ENCODE results near the gene P2RX7.
"Not testable (repeated sequence)": the region's sequence is repeated elsewhere in the genome, so short reads cannot be mapped to it uniquely, and the experiment has no call there.

P2RX7 gene

DNA sequence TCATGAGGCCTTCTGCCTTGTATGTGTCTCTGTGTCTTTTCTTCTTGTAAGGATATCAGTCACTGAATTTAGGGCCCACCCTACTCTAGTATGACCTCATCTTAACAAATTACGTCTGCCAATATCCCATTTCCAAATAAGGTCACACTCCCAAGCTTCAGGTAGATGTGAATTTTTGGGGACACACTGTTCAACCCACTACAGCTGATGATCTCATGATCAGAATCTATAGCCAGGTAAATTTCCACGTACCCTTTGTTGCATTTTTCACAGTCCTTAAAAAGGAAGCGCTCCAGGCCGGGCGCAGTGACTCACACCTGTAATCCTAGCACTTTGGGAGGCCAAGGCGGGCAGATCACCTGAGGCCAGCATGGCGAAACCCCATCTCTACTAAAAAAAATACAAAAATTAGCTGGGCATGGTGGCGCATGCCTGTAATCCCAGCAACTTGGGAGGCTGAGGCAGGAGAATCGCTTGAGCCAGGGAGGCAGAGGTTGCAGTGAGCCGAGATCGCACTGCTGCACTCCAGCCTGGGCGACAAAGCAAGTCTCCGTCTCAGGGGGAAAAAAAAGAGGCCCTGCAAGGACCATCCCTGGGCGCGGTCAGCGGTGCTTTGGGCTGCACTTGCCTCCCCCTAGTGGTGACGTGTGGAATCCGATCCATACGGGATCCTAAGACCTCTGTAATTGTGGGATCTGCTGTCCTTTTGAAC is 97.3 kb downstream of the P2RX7 start:
- TF ChIP-seq, protein P1, sequence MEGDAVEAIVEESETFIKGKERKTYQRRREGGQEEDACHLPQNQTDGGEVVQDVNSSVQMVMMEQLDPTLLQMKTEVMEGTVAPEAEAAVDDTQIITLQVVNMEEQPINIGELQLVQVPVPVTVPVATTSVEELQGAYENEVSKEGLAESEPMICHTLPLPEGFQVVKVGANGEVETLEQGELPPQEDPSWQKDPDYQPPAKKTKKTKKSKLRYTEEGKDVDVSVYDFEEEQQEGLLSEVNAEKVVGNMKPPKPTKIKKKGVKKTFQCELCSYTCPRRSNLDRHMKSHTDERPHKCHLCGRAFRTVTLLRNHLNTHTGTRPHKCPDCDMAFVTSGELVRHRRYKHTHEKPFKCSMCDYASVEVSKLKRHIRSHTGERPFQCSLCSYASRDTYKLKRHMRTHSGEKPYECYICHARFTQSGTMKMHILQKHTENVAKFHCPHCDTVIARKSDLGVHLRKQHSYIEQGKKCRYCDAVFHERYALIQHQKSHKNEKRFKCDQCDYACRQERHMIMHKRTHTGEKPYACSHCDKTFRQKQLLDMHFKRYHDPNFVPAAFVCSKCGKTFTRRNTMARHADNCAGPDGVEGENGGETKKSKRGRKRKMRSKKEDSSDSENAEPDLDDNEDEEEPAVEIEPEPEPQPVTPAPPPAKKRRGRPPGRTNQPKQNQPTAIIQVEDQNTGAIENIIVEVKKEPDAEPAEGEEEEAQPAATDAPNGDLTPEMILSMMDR (conservative IDR thresholded peaks at IDR 0.05; ENCODE audit: low read depth, low read length): peak; percentile 90
- DNase-seq (ENCODE audit: low read depth): peak; percentile 84

DNA sequence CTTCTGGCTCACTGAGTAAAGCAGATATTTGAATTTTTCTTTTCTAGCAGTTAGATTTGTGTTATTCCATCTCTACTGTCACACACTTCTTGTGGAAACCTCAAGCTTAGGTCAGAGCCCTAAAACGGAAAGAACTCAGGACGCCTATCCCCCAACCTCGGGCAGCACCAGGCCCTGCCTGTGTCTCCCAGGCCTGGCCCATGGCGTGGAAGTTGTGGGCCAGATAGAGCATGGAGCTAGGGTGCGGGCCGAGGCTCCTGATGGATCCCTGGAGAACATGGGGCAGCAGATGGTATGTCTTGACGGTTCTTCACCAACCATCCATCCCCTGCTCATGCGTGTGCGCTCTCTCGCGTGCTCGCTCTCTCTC is 97.8 kb downstream of the P2RX7 start:
- no peak for DNase-seq (ENCODE audit: low read depth)
- H3K4me3 ChIP-seq (ENCODE audit: low read depth, low read length): no peak overlapping the region
- TF ChIP-seq, protein P1 (conservative IDR thresholded peaks at IDR 0.05; ENCODE audit: low read depth, low read length): no peak

More for the DNA sequence above, 97.3 kb downstream of the P2RX7 start:
- H3K4me3 ChIP-seq (ENCODE audit: low read depth, low read length): not testable (repeated sequence)

DNA sequence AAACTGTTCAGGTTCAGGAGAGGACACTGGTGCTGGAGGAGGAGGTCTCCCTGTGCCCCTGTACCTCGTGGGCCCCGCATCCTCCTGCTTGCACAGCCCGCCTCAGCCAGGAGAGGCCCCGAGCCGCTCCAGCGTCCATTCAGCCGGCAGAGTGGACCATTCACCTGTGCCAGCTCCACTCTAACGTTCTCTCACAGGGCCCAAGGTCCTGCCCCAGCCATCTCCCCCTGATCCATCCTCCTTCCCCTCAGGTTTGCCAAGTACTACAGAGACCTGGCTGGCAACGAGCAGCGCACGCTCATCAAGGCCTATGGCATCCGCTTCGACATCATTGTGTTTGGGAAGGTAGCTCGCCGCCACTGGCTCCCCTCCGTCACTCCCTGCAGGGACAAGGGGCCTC is 99.5 kb downstream of the P2RX7 start:
- TF ChIP-seq, protein P1 (conservative IDR thresholded peaks at IDR 0.05; ENCODE audit: low read depth, low read length): no peak
- DNase-seq (ENCODE audit: low read depth): no peak
- H3K4me3 ChIP-seq (ENCODE audit: low read depth, low read length): no peak overlapping the region

DNA sequence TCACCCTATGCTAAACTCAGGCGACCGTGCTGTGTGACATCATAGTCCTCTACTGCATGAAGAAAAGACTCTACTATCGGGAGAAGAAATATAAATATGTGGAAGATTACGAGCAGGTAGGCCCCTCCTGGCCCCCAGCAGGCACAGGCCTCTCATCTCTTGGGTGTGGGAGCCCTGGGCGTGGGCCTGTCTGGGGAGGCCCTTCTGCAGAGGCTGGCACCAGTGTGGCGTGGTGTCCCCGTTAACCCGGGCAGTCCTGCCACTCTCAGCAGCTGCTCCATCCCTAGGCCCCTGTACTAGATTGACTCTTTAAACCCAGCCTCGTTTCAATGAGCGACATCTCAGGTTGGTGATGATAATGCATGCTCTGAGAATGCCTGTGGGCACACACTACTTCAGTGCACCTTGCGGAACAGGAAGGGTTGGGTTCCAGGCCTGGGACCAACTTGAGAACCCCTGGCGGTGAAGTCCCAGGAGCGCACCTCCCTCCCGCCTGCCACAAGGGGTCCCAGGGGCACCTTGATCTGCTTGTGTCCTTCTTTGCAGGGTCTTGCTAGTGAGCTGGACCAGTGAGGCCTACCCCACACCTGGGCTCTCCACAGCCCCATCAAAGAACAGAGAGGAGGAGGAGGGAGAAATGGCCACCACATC is 100.4 kb downstream of the P2RX7 start:
- DNase-seq (ENCODE audit: low read depth): no peak
- TF ChIP-seq, protein P1 (conservative IDR thresholded peaks at IDR 0.05; ENCODE audit: low read depth, low read length): peak; percentile 7
- no peak overlapping the region for H3K4me3 ChIP-seq (ENCODE audit: low read depth, low read length)

DNA sequence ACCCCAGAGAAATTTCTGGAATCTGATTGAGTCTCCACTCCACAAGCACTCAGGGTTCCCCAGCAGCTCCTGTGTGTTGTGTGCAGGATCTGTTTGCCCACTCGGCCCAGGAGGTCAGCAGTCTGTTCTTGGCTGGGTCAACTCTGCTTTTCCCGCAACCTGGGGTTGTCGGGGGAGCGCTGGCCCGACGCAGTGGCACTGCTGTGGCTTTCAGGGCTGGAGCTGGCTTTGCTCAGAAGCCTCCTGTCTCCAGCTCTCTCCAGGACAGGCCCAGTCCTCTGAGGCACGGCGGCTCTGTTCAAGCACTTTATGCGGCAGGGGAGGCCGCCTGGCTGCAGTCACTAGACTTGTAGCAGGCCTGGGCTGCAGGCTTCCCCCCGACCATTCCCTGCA is 100.9 kb downstream of the P2RX7 start:
- H3K4me3 ChIP-seq (ENCODE audit: low read depth, low read length): no peak overlapping the region
- DNase-seq (ENCODE audit: low read depth): no peak
- TF ChIP-seq, protein P1 (conservative IDR thresholded peaks at IDR 0.05; ENCODE audit: low read depth, low read length): no peak

DNA sequence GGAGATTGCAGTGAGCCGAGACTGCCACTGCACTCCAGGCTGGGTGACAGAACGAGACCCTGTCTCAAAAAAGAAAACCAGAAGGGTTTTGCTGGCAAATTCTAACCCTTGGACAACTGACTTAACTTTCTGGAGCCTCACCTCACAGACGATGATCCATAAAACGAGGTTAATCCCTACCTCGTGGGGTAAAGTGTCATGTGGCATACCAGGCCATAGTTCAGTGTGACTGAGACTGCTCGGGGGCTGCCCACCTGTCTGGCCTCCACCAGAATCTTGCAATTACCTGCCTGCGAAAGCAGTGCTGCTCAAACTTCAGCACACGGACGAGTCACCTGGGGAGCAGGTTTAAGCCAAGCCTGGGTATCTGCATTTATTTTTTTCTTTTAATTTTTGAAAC is 104.1 kb downstream of the P2RX7 start:
- no peak overlapping the region for H3K4me3 ChIP-seq (ENCODE audit: low read depth, low read length)
- no peak for DNase-seq (ENCODE audit: low read depth)
- TF ChIP-seq, protein P1 (conservative IDR thresholded peaks at IDR 0.05; ENCODE audit: low read depth, low read length): no peak

DNA sequence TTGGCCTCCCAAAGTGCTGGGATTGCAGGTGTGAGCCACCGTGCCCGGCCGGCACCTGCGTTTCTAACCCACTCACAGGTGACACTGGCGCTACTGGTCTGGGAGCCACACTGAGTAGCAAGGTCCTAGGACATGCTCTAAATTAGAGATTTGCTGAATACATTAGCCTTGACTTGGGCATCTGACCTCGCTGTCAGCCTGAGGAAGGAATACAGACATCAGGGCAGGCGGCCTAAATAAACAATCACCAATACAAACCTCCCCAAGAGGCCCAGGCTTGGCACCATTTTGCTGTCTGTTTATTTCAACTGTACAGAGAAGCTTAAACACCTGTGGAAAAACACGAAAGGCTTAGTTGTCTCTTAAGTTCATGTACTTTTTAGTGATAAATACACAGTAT is 104.7 kb downstream of the P2RX7 start:
- no peak overlapping the region for H3K4me3 ChIP-seq (ENCODE audit: low read depth, low read length)
- no peak for DNase-seq (ENCODE audit: low read depth)
- TF ChIP-seq, protein P1 (conservative IDR thresholded peaks at IDR 0.05; ENCODE audit: low read depth, low read length): no peak
